Neural progenitor cell (in vitro differentiated cells): ENCODE measurements around the gene RBM22. TPM values are rescaled to one million over a fixed set of nuclear protein-coding genes. Genes with fewer than 3 reads are reported as not detected.

ENCODE experiments used
- DNase-seq: peaks from one replicate; pipeline ENCODE4 v3.0.0-alpha.2; 2016; ENCODE audit warnings: low spot score
- H2AFZ ChIP-seq: fragments of 200-600 bp; sonication (generic); replicated peaks from 2 replicates; pipeline ENCODE4 v1.6.1; 2016; ENCODE audit warnings: antibody characterized with exemption
- H3F3A ChIP-seq: fragments of 200-600 bp; sonication (generic); 2 replicates; pipeline ENCODE4 v1.6.1; 2016; ENCODE audit warnings: antibody characterized with exemption, low read depth
- H3K27ac ChIP-seq: fragments of 200-600 bp; sonication (generic); 2 replicates; pipeline ENCODE4 v1.5.1; 2016; ENCODE audit warnings: mild to moderate bottlenecking
- H3K27me3 ChIP-seq: fragments of 200-600 bp; sonication (generic); 2 replicates; pipeline ENCODE4 v1.6.1; 2016; ENCODE audit warnings: mild to moderate bottlenecking, moderate library complexity
- H3K36me3 ChIP-seq: fragments of 200-600 bp; sonication (generic); 2 replicates; pipeline ENCODE4 v1.5.1; 2016
- H3K4me1 ChIP-seq: fragments of 200-600 bp; sonication (generic); 2 replicates; pipeline ENCODE4 v1.6.1; 2016; ENCODE audit warnings: mixed run types
- H3K4me2 ChIP-seq: fragments of 200-600 bp; sonication (generic); 2 replicates; pipeline ENCODE4 v1.6.1; 2016
- H3K4me3 ChIP-seq: fragments of 200-600 bp; sonication (generic); 2 replicates; pipeline ENCODE4 v1.5.1; 2016
- H3K79me2 ChIP-seq: fragments of 200-600 bp; sonication (generic); 2 replicates; pipeline ENCODE4 v1.6.1; 2016; ENCODE audit warnings: low read depth
- H3K9ac ChIP-seq: fragments of 200-600 bp; sonication (generic); 2 replicates; pipeline ENCODE4 v1.6.1; 2016
- H3K9me3 ChIP-seq: fragments of 200-600 bp; sonication (generic); 2 replicates; pipeline ENCODE4 v1.5.1; 2016; ENCODE audit warnings: low read depth
- H4K20me1 ChIP-seq: fragments of 200-600 bp; sonication (generic); 2 replicates; pipeline ENCODE4 v1.6.1; 2016; ENCODE audit warnings: low read depth
- H3K27ac Mint-ChIP-seq: 3 replicates; pipeline ENCODE4 v1.8.0; 2021; ENCODE audit warnings: mixed read lengths
- H3K27me3 Mint-ChIP-seq: 2 replicates; pipeline ENCODE4 v1.8.0; 2022; ENCODE audit warnings: low read depth, mild to moderate bottlenecking, inconsistent platforms, moderate library complexity, mixed read lengths; ENCODE audit not compliant: insufficient read depth
- H3K36me3 Mint-ChIP-seq: 3 replicates; pipeline ENCODE4 v1.8.0; 2021; ENCODE audit warnings: mixed read lengths
- H3K4me1 Mint-ChIP-seq: 3 replicates; pipeline ENCODE4 v1.8.0; 2021; ENCODE audit warnings: mixed read lengths
- H3K4me3 Mint-ChIP-seq: 3 replicates; pipeline ENCODE4 v1.8.0; 2021; ENCODE audit warnings: mild to moderate bottlenecking, moderate library complexity, mixed read lengths
- H3K9me3 Mint-ChIP-seq: 3 replicates; pipeline ENCODE4 v1.8.0; 2020; ENCODE audit warnings: mixed read lengths
- EZH2 ChIP-seq: fragments of 200-600 bp; sonication (generic); IDR thresholded peaks from 2 replicates; pipeline ENCODE4 v1.6.1; 2017; ENCODE audit warnings: antibody characterized with exemption, mild to moderate bottlenecking, moderate library complexity
- EZH2phosphoT487 ChIP-seq: fragments of 200-600 bp; sonication (generic); IDR thresholded peaks from 2 replicates; pipeline ENCODE4 v1.6.1; 2017; ENCODE audit warnings: antibody characterized with exemption
- total RNA-seq: library from RNA; depleted of rRNA; stranded (reverse); fragments of >200 nt; gene quantifications from 2 replicates; pipeline ENCODE4 v1.2.3, GENCODE V29; 2015; ENCODE audit warnings: low replicate concordance
- TF ChIP-seq, protein P1 (sequence below): fragments of 200-600 bp; sonication (generic); IDR thresholded peaks from 2 replicates; pipeline ENCODE4 v1.5.1; 2017; ENCODE audit warnings: antibody characterized with exemption, mild to moderate bottlenecking

RBM22 gene
- total RNA-seq, 1 donor from 2014 or later, result 52.4 TPM

DNA sequence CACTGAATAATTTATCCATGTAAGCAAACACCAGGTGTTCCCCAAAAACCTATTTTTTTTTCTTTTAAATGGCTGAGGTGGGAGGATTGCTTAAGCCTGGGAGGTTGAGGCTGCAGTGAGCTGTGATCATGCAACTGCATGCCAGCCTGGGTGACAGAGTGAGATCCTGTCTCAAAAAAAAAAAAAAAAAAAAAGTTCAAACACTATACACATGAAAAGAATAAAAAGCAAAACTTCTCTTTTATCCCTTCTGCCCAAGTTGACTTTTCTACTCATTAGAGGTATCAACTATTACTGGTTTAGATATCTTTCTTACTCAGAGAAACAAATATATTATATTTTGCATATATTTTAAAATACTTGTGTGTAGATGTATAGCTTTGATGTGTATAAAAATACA lies 40.1 kb upstream of the RBM22 start:
- Histone ChIP-seq H3K9ac (no peak overlapping the region), H3K27ac (no peak overlapping the region), H3K4me3 (no peak overlapping the region), H3F3A (no peaks in the 10 kb centered on the region), H3K79me2 (peaks cover 36% of the 10 kb centered on the region), H3K36me3 (no peaks in the 10 kb centered on the region), H3K27me3 (no peaks in the 10 kb centered on the region), H4K20me1 (no peaks in the 10 kb centered on the region), H2AFZ (no peak overlapping the region), H3K9me3 (no peaks in the 10 kb centered on the region), H3K4me2 (no peak overlapping the region), H3K4me1 (no peaks in the 10 kb centered on the region)
- H3K4me1 Mint-ChIP-seq, result no peaks in the 10 kb centered on the region
- DNase-seq, result no peak
- peaks cover 54% of the 10 kb centered on the region for H3K36me3 Mint-ChIP-seq
- no peak overlapping the region for H3K27ac Mint-ChIP-seq
- H3K9me3 Mint-ChIP-seq, result peaks cover 14% of the 10 kb centered on the region
- H3K27me3 Mint-ChIP-seq, result no peaks in the 10 kb centered on the region
- H3K4me3 Mint-ChIP-seq, result no peak overlapping the region
- TF ChIP-seq, protein P1, sequence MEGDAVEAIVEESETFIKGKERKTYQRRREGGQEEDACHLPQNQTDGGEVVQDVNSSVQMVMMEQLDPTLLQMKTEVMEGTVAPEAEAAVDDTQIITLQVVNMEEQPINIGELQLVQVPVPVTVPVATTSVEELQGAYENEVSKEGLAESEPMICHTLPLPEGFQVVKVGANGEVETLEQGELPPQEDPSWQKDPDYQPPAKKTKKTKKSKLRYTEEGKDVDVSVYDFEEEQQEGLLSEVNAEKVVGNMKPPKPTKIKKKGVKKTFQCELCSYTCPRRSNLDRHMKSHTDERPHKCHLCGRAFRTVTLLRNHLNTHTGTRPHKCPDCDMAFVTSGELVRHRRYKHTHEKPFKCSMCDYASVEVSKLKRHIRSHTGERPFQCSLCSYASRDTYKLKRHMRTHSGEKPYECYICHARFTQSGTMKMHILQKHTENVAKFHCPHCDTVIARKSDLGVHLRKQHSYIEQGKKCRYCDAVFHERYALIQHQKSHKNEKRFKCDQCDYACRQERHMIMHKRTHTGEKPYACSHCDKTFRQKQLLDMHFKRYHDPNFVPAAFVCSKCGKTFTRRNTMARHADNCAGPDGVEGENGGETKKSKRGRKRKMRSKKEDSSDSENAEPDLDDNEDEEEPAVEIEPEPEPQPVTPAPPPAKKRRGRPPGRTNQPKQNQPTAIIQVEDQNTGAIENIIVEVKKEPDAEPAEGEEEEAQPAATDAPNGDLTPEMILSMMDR, result no peak
- no peak for TF ChIP-seq EZH2
- TF ChIP-seq EZH2phosphoT487, result no peak

DNA sequence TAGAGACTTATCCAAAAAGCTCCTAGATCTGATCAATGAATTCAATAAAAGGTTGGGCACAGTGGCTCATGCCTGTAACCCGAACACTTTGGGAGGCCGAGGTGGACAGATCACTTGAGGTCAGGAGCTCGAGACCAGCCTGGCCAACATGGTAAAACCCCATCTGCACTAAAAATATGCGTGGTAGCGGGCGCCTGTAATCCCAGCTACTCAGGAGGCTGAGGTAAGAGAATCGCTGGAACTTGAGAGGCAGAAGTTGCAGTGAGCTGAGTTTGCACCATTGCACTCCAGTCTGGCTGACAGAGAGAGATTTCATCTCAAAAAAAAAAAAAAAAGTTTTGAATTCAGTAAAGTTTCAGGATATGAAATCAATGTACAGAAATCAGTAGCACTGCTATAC lies 38.0 kb upstream of the RBM22 start:
- Histone ChIP-seq H3K36me3 (no peaks in the 10 kb centered on the region), H2AFZ (no peak overlapping the region), H3K4me3 (no peak overlapping the region), H3K9me3 (no peaks in the 10 kb centered on the region), H3K27ac (no peak overlapping the region), H4K20me1 (no peaks in the 10 kb centered on the region), H3K9ac (no peak overlapping the region), H3F3A (no peaks in the 10 kb centered on the region), H3K4me2 (no peak overlapping the region), H3K79me2 (peaks cover 46% of the 10 kb centered on the region), H3K4me1 (no peaks in the 10 kb centered on the region), H3K27me3 (no peaks in the 10 kb centered on the region)
- H3K9me3 Mint-ChIP-seq, result peaks cover 11% of the 10 kb centered on the region
- H3K27me3 Mint-ChIP-seq, result peaks cover 2% of the 10 kb centered on the region
- no peak overlapping the region for H3K4me3 Mint-ChIP-seq
- no peaks in the 10 kb centered on the region for H3K4me1 Mint-ChIP-seq
- no peak for DNase-seq
- H3K27ac Mint-ChIP-seq, result no peak overlapping the region
- TF ChIP-seq EZH2, result no peak
- TF ChIP-seq EZH2phosphoT487, result no peak
- TF ChIP-seq, protein P1, result no peak
- H3K36me3 Mint-ChIP-seq, result peaks cover 63% of the 10 kb centered on the region

DNA sequence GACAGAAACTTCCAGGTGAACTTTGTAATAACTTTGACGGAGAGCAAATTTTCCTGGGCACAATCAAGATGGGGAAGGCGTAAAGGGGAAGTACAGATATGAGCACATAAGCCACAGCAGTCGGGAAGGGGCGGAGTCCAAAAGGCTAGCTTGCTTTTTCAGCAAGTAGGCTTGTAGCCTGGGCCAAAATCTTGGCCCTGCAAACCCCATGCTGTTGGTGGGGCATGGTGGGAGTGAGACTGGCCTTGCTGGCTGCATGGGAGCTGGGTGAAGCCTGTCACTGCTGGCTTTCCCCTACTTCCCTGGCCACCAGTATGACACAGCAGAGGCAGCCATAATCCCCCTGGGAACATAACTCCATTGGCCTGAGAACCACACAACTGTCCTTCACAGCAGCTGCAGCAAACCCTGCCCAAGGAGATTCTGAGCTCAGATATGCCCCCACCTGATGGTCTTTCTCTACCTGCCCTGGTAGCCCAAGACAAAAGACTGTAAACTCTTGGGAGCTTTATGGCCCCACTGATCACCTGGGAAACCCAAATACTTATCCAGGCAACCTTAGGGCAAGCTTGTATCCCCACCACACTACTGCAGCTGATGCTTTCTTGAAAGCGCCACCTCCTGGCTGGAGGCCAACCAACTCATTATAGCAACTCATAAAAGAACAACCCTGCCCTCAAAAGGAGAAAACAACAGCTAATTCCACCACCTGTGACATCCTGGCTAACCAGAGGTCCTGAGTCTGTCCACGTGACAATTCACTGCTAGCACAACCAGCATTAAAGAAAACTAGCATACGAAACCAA lies 33.9 kb upstream of the RBM22 start:
- Histone ChIP-seq H3K27me3 (no peaks in the 10 kb centered on the region), H3K4me1 (no peaks in the 10 kb centered on the region), H3K79me2 (peaks cover 44% of the 10 kb centered on the region), H4K20me1 (no peaks in the 10 kb centered on the region), H3K4me2 (no peak overlapping the region), H3K9ac (no peak overlapping the region), H3K36me3 (peaks cover 11% of the 10 kb centered on the region), H3K27ac (no peak overlapping the region), H3K9me3 (no peaks in the 10 kb centered on the region), H3K4me3 (no peak overlapping the region), H2AFZ (no peak overlapping the region), H3F3A (no peaks in the 10 kb centered on the region)
- Mint-ChIP-seq H3K4me1 (no peaks in the 10 kb centered on the region), H3K27ac (no peak overlapping the region), H3K4me3 (no peak overlapping the region), H3K9me3 (peaks cover 8% of the 10 kb centered on the region), H3K36me3 (peaks cover 57% of the 10 kb centered on the region), H3K27me3 (peaks cover 2% of the 10 kb centered on the region)
- no peak for TF ChIP-seq EZH2
- TF ChIP-seq, protein P1, result no peak
- no peak for TF ChIP-seq EZH2phosphoT487
- DNase-seq, result no peak
